Neural progenitor cell (in vitro differentiated cells): ENCODE results near the gene CRBN.

Experiments
- CTCF ChIP-seq: fragments of 200-600 bp; sonication (generic); IDR thresholded peaks from 2 replicates; pipeline ENCODE4 v1.5.1; 2017; ENCODE audit warnings: antibody characterized with exemption, mild to moderate bottlenecking
- EZH2 ChIP-seq: fragments of 200-600 bp; sonication (generic); IDR thresholded peaks from 2 replicates; pipeline ENCODE4 v1.6.1; 2017; ENCODE audit warnings: antibody characterized with exemption, mild to moderate bottlenecking, moderate library complexity
- EZH2phosphoT487 ChIP-seq: fragments of 200-600 bp; sonication (generic); IDR thresholded peaks from 2 replicates; pipeline ENCODE4 v1.6.1; 2017; ENCODE audit warnings: antibody characterized with exemption

GRCh38 chr3:3133500-3133899 is 46.0 kb downstream of the CRBN start:
- TF ChIP-seq EZH2phosphoT487: no peak
- no peak for TF ChIP-seq CTCF
- no peak for TF ChIP-seq EZH2
